HUES48 (cell line): ENCODE results near the gene SHOC2.

ENCODE experiments used
- H3K27ac ChIP-seq: one replicate; pipeline ENCODE4 v1.7.0; 2013; ENCODE audit warnings: low read depth, low read length, inconsistent platforms
- H3K27me3 ChIP-seq: 2 replicates; pipeline ENCODE4 v1.6.1; 2013; ENCODE audit warnings: mild to moderate bottlenecking, low read length; ENCODE audit not compliant: control insufficient read depth, insufficient read depth
- H3K36me3 ChIP-seq: 2 replicates; pipeline ENCODE4 v1.6.1; 2013; ENCODE audit warnings: low read length; ENCODE audit not compliant: control insufficient read depth, insufficient read depth
- H3K4me1 ChIP-seq: 2 replicates; pipeline ENCODE4 v1.6.1; 2013; ENCODE audit warnings: mild to moderate bottlenecking, low read length; ENCODE audit not compliant: control insufficient read depth, insufficient read depth
- H3K4me3 ChIP-seq: 2 replicates; pipeline ENCODE4 v1.5.1; 2013; ENCODE audit warnings: mild to moderate bottlenecking, low read depth, low read length
- H3K9ac ChIP-seq: 2 replicates; pipeline ENCODE4 v1.6.1; 2013; ENCODE audit warnings: mild to moderate bottlenecking, low read depth, low read length, moderate library complexity
- H3K9me3 ChIP-seq: 2 replicates; pipeline ENCODE4 v1.6.1; 2013; ENCODE audit warnings: low read length; ENCODE audit not compliant: control insufficient read depth, insufficient read depth

The SHOC2 gene

DNA sequence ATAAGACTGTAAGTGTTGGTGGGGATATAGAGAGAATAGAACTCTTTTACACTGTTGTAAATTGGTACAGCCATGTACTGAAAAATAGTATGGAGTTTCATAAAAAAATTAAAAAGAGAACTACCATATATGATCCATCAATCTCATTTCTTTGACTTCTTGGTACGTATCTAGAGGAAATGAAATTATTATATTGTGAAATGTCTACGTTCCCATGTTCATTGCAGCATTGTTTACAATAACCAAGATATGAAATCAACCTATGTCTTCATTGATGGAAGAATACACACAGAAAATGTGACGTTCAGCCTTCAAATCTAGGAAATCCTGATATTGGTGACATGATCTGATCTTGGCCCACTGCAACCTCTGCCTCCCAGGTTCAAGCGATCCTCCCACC, 32.0 kb downstream of the SHOC2 start:
- Histone ChIP-seq H3K27ac (no peak overlapping the region), H3K9me3 (no peaks in the 10 kb centered on the region)

DNA sequence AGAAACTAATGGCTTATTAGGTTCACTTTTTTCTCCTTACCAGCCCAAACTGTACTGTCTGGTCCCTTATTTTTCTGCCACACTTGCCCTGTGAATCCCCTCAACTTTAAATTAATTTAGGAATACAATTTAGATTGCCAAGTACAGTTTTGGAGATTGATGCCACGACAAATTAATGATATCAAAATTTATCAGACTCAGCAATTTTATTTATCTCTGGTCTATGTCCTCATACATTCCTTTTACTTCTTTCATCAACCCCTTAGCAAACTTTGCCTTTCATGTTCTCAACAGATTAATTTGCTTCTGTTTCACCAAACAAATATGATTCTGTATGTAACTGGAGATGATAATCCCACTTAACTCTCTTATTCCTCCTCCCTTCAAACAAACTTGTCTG, 38.2 kb downstream of the SHOC2 start:
- H3K9me3 ChIP-seq = no peaks in the 10 kb centered on the region
- peaks cover 12% of the 10 kb centered on the region; the same call in 1 of the 2 replicates for H3K4me1 ChIP-seq
- H3K27ac ChIP-seq = no peak overlapping the region
- H3K4me3 ChIP-seq = no peak overlapping the region
- no peaks in the 10 kb centered on the region for H3K27me3 ChIP-seq
- no peak overlapping the region for H3K9ac ChIP-seq
- no peaks in the 10 kb centered on the region for H3K36me3 ChIP-seq

More for the DNA sequence above, 32.0 kb downstream of the SHOC2 start:
- no peaks in the 10 kb centered on the region for H3K27me3 ChIP-seq
- H3K36me3 ChIP-seq = 0 out of 2 replicates have a peak, but pooled peaks cover 2% of the 10 kb centered on the region
- no peak overlapping the region for H3K4me3 ChIP-seq
- no peak overlapping the region for H3K9ac ChIP-seq
- peaks cover 4% of the 10 kb centered on the region; the same call in 1 of the 2 replicates for H3K4me1 ChIP-seq

DNA sequence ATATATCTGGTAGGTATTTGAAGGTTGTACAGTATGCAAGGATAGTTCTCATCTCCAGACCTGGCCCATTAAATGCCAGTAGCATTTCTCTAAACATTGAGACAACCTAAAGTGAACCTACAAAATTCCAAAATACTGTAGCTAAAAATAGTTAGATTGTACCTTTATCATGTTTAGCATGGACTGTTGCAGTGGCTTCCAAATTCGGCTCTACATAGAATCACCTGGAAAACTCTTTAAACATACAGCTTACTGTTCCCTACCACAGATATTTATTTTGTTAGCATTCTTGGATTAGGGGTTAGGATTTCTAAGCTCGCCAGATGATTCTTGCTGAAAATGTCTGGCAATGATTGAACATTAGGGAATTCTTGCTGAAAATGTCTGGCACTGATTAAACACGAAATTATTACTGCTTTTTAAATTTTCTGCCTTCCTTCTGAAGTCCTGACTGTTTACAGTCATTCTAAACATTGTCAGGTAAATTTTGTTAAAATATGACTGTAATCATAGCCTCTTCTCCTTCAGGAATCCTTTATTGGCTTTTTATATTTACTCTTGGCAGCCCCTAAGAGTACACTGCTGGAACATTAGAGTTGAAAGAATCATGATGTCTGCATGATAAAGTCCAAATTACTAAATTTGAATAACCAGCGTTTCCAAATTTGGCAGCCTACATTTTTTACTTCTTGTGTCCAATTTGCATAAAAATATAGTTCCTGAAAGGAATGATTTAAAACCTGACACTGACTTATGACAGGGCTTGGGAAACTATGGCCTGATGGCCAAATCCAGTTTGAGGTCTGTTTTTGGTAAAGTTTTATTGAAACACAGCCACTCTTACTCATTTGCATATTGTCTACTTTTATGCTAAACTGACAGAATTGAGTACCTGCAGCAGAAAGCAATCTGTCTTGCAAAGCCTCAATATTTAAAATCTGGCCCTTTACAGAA, 40.3 kb downstream of the SHOC2 start:
- Histone ChIP-seq H3K27ac (no peak overlapping the region), H3K27me3 (no peaks in the 10 kb centered on the region), H3K9ac (no peak overlapping the region), H3K4me1 (peaks cover 12% of the 10 kb centered on the region; the same call in 1 of the 2 replicates), H3K9me3 (no peaks in the 10 kb centered on the region), H3K4me3 (no peak overlapping the region), H3K36me3 (no peaks in the 10 kb centered on the region)

DNA sequence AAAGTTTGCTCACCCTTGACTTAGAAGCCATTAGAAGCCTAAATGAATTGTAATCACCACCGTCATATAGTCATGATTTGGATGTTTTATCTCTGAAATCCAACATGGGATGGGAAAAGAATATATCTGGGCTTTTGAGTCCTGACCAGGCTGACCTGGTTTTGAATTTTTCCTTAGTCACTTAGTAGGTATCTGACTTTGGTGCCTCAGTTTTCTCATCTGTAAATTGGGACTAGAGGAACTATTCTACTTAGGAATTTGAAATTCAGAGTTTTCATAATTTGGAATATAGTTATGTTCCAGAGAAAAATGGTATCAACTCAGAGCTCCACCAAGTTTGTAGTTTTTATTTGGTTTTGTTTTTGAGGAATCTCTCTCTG, 40.9 kb downstream of the SHOC2 start:
- Histone ChIP-seq H3K4me3 (no peak overlapping the region), H3K27ac (no peak overlapping the region), H3K4me1 (peaks cover 12% of the 10 kb centered on the region; the same call in 1 of the 2 replicates), H3K27me3 (no peaks in the 10 kb centered on the region), H3K9ac (no peak overlapping the region), H3K9me3 (no peaks in the 10 kb centered on the region), H3K36me3 (0 out of 2 replicates have a peak, but pooled peaks cover 3% of the 10 kb centered on the region)

DNA sequence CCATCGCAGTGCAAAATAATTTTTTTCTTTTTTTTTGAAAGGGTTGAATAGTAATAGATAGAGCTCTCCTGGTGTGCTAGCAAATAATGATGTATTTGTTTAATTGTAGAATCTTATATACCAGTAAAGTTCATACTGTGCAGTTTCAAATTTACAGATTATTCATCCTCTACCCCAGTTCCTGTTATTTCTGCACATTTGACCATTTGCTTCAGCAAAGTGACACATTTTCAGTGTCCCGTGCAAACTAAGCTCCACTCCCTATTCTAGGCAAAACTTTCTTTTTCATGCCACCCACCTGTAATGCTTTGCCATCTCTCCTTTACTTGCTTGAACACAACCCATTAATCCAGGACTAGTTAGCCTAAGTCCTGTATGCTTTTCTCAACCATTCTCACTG, 43.0 kb downstream of the SHOC2 start:
- Histone ChIP-seq H3K27ac (no peak overlapping the region), H3K4me3 (no peak overlapping the region), H3K27me3 (no peaks in the 10 kb centered on the region), H3K36me3 (peaks cover 9% of the 10 kb centered on the region; the same call in 1 of the 2 replicates), H3K9ac (no peak overlapping the region), H3K9me3 (no peaks in the 10 kb centered on the region), H3K4me1 (peaks cover 6% of the 10 kb centered on the region; the same call in 1 of the 2 replicates)

DNA sequence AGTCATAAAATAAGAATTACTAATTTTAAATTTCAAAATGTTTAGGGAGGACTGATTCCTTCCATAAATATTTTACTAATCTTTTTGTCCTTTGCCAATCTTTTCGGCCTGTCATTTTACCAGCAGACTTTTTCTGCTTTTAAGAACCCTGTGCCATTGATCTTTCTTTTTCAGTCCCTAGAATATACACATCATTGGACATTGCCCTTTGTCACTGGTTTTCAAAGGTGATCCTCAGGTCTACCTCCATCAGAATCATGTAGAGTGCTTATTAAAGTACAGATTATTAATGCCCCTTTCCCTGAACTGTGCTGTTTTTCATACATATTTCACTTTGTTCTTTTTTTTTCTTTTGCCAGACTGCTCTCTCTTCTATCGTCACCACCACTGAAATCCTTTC, 43.8 kb downstream of the SHOC2 start:
- H3K9ac ChIP-seq = no peak overlapping the region
- no peak overlapping the region for H3K4me3 ChIP-seq
- peaks cover 9% of the 10 kb centered on the region; the same call in 1 of the 2 replicates for H3K36me3 ChIP-seq
- no peak overlapping the region for H3K27ac ChIP-seq
- H3K4me1 ChIP-seq = 0 out of 2 replicates have a peak, but pooled peaks cover 4% of the 10 kb centered on the region
- no peaks in the 10 kb centered on the region for H3K27me3 ChIP-seq
- H3K9me3 ChIP-seq = no peaks in the 10 kb centered on the region

DNA sequence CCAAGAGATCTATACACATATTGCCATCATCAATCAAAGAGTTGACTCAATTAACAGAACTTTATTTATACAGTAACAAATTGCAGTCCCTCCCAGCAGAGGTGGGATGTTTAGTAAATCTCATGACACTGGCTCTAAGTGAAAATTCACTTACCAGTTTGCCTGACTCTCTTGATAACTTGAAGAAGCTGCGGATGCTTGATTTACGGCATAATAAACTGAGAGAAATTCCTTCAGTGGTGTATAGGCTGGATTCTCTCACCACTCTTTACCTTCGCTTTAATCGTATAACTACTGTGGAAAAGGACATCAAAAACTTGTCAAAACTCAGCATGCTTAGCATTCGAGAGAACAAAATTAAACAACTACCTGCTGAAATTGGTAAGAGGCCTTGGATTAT, 45.3 kb downstream of the SHOC2 start:
- Histone ChIP-seq H3K9me3 (no peaks in the 10 kb centered on the region), H3K4me3 (no peak overlapping the region), H3K36me3 (peaks cover 9% of the 10 kb centered on the region; the same call in 1 of the 2 replicates), H3K27ac (no peak overlapping the region), H3K4me1 (0 out of 2 replicates have a peak, but pooled peaks cover under 1% of the 10 kb centered on the region), H3K27me3 (no peaks in the 10 kb centered on the region), H3K9ac (no peak overlapping the region)

DNA sequence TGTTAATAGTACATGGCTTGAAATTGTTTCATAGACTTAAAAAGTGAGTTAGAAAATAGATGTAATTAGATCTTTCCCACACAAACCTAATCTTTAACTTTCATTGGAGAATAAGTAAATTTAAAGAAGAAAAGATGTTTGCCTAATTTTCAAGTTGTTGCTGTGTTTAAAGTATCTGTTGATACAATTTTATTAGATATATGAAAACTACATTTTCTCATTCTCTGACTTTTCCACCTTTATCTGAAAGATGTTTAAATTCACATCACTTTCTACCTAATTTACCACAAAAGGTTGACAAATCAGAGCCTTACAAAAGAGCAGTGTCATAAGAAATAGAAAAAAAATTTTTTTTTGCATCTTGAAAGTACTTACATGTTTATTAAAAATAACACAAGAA, 45.8 kb downstream of the SHOC2 start:
- H3K9me3 ChIP-seq = no peaks in the 10 kb centered on the region
- H3K36me3 ChIP-seq = peaks cover 9% of the 10 kb centered on the region; the same call in 1 of the 2 replicates
- no peaks in the 10 kb centered on the region for H3K27me3 ChIP-seq
- no peak overlapping the region for H3K4me3 ChIP-seq
- no peaks in the 10 kb centered on the region for H3K4me1 ChIP-seq
- H3K9ac ChIP-seq = no peak overlapping the region
- no peak overlapping the region for H3K27ac ChIP-seq

DNA sequence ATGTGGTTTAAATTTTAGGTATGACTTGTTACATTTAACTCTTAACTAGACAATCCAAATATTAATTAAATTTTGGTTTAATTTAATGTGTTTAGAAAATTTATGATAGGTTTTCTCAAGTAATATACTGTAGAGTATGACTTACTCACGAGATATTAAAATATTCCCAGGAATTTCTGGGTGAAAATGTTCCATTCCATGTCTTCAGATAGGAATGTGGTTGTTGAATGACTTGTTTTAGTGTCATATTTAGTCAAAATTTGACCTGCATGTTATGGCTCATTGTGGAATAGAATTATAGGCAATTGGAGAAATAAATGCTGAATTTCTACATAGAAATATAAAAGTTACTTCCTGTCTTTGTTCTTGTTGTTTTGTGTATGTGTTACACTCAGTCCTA, 46.7 kb downstream of the SHOC2 start:
- H3K4me1 ChIP-seq = no peaks in the 10 kb centered on the region

DNA sequence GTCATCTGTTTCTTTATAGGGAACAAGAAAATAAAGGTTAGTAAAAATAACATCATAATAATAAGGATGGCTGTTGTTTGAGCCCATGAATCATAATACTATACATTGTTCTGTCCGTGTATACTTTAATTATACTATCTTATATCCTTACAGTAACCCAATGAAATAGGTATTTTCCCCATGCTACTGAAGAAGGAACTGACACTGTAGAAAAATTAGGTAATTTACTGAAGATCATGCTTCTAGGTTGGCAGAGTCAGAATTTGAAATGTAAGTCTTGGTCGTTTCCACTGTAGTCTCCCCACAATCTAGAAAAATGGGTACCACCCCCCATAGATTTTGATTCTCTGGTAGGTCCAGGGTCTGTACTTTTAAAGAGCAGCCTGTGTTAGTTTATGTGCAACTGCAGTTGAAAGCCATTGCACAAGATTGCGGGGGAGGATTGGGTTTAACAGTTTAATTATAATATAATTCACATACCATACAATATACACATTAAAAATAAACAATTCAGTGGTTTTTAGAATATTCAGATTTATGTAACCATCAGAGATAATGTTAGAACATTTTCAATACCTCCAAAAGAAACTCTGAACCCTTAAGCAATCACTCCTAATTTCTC, 47.7 kb downstream of the SHOC2 start:
- Histone ChIP-seq H3K36me3 (peaks cover 9% of the 10 kb centered on the region; the same call in 1 of the 2 replicates), H3K9ac (no peak overlapping the region), H3K27ac (no peak overlapping the region)

More for the DNA sequence above, 46.7 kb downstream of the SHOC2 start:
- Histone ChIP-seq H3K36me3 (peaks cover 9% of the 10 kb centered on the region; the same call in 1 of the 2 replicates), H3K9me3 (no peaks in the 10 kb centered on the region), H3K9ac (no peak overlapping the region), H3K27me3 (no peaks in the 10 kb centered on the region), H3K4me3 (no peak overlapping the region), H3K27ac (no peak overlapping the region)

DNA sequence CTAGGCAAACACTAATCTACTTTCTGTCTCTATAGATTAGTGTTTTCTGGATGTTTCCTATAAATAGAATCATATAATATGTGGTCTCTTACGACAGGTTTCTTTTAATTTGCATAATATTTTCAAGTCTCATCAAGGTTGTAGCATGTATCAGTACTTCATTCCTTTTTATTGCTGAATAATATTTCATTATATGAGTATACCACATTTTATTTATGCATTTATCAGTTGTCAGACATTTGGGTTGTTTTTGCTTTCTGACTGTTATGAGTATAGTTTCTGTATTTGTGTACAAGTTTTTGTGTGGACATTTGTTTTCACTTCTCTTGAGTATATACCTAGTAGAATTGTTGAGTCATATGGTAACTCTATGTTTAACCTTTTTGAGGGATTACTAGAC, 48.2 kb downstream of the SHOC2 start:
- Histone ChIP-seq H3K9me3 (no peaks in the 10 kb centered on the region), H3K36me3 (peaks cover 9% of the 10 kb centered on the region; the same call in 1 of the 2 replicates)

More for the DNA sequence above, 47.7 kb downstream of the SHOC2 start:
- Histone ChIP-seq H3K27me3 (no peaks in the 10 kb centered on the region), H3K4me1 (no peaks in the 10 kb centered on the region), H3K9me3 (no peaks in the 10 kb centered on the region), H3K4me3 (no peak overlapping the region)

More for the DNA sequence above, 48.2 kb downstream of the SHOC2 start:
- Histone ChIP-seq H3K27ac (no peak overlapping the region), H3K9ac (no peak overlapping the region), H3K4me1 (no peaks in the 10 kb centered on the region), H3K27me3 (no peaks in the 10 kb centered on the region), H3K4me3 (no peak overlapping the region)
